GM21528 (cell line): ENCODE results near the gene CHAF1A.

ENCODE experiments used
- ATAC-seq: cut with Tn5 transposase; IDR thresholded peaks from one replicate; pipeline ENCODE4 v1.9.1; 2021; ENCODE audit warnings: mild to moderate bottlenecking, moderate library complexity; ENCODE audit not compliant: unreplicated experiment, low FRiP score

Gene CHAF1A

DNA sequence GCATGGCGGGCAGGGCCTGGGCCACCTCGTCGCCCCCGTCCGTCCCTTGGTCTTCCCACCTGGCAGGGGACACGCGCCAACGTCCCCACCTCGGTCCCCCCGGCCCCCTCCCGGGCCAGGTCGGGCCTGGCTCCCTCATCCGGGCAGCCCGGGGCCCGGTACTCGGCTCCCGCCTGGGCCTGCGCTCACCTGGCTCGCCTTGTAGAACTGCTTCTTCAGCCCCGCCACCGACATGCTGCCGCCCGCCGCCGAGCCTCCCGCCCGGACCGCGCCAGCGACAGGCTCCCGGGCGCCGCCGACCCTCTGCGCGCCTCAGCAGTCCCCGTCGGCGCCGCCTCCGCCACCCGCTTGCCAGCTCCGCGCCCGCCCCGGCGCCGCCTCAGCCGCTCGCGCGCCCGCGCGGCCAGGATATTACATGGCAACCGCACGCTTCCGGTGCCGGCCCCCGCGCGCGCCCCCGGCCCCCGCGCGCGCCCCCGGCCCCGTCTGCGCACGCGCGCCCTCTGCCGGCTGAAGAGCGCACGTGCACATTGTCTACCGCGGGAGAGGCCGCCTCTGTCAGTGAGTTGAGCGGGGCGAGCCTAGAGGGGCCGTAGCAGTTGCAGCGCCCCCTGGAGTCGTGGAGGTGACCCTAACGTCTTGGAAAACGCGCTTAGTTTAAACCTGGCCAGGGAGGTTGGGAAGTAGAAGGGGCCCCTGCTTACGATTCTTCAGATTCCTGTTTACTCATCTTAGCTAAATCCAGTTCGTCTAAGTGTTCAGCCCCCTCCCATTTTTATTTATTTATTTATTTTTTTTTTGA, 2.1 kb upstream of the CHAF1A start, which contains the start of gene SH3GL1:
Gene SH3GL1 (minus strand): TSS at position 413 of the 802 bp plus-strand sequence. CDS start 179 bp downstream, at position 234.
- peak; percentile 49 for ATAC-seq

- ATAC-seq: no peak
Observed at GRCh38 chr19:4401769-4402170, 670 bp upstream of the CHAF1A start.

GRCh38 chr19:4403005-4403761, 743 bp downstream of the CHAF1A start:
- ATAC-seq: no peak

DNA sequence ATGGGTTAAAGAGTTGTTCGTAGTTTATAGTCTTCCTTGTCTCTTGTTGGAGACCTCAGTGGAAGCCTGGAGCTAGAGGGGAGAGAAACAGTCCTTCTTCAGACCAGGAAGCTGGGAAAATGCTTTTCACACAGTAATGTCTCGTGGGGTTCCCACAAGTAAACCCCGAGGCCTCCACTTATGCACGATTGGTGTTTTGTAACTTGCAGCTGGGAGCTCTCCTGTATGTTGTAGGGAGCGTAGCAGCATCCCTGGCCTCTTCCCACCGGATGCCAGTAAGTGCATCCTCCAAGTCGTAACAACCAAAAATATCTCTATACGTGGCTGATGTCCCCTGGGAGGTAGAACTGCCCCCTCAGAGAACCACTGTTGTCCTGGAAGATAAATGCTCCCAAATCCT, 3.5 kb downstream of the CHAF1A start:
- no peak for ATAC-seq

DNA sequence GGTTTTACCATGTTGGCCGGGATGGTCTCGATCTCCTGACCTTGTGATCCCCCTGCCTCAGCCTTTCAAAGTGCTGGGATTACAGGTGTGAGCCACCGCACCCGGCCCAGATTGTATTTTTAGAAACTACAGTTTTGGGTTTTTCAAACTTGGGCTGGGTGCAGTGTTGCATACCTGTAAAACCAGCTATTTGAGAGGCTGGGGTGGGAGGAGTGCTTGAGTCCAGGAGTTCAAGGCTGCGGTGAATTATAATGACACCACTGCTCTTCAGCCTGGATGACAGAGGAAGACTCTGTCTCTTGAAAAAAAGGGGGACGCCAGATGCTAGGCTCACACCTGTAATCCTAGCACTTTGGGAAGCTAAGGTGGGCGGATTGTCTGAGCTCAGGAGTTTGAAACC, 4.2 kb downstream of the CHAF1A start:
- ATAC-seq: no peak

DNA sequence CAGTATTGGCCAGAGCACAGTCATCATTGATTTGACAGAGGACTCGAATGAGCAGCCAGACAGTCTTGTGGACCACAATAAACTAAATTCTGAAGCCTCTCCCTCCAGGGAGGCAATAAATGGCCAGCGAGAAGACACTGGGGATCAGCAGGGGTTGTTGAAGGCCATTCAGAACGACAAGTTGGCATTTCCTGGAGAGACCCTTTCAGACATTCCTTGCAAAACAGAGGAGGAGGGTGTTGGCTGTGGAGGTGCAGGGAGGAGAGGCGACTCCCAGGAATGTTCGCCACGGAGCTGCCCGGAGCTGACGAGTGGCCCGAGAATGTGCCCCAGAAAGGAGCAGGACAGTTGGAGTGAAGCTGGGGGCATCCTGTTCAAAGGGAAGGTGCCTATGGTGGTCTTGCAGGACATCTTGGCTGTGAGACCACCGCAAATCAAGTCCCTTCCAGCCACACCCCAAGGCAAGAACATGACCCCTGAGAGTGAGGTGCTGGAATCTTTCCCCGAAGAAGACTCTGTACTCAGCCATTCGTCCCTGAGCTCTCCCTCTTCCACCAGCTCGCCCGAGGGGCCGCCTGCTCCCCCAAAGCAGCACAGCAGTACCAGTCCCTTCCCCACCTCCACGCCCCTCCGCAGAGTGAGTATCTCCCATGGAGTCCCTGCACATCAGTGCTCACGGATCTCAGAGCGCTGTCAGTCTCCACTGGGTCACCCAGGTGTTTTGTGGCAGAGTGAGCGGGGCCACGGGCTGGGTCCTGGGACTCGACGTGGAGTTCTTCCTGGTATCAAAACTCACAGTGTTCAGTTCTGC, 6.9 kb downstream of the CHAF1A start:
- ATAC-seq: no peak

DNA sequence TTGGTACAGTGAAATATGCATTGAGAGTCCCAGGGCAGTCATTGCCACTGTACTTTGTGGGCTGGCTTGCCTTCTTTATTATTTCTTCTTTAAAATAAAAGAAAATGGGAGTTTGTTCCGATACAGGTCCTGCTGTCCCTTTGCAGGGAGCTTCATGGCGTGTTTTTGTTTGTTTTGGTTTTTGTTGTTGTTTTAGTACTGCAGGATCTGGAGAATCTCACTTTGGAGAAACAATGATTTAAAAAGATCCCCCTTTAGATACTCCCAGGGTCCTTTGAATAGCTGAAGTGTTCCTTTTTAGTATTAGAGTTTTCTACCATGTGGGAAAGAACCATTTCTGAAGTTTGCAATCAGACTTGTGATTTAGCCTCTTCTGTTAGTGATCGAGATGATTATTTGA, 11.1 kb downstream of the CHAF1A start:
- ATAC-seq: no peak

GRCh38 chr19:4414144-4414799, 11.8 kb downstream of the CHAF1A start:
- ATAC-seq: no peak

DNA sequence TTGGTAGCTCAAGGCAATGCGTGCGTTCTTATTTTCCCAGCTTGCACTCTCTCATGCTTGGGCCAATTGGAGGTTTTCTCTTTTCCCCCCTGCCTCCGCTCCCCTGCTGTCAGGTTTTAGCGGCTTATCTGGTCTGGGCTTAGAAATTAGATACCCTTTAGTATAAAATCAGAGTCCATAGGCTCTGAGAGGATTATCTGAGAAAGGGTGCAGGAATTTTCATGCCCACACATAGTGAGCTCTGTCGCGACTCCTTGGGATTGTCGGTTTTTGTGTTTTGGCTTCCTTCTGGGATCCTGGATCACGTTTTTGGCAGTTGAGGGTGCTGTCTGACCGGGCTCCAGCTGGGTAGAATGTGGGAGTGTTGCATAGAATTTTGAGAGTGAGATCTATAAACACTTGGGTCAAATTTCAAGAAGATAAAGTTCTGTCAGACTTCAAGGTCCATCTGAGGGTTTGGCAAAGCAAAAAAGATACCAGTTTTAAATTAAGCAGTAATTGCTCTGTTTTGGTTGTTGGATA, 12.4 kb downstream of the CHAF1A start:
- no peak for ATAC-seq

GRCh38 chr19:4415352-4415751, 12.9 kb downstream of the CHAF1A start:
- no peak for ATAC-seq

DNA sequence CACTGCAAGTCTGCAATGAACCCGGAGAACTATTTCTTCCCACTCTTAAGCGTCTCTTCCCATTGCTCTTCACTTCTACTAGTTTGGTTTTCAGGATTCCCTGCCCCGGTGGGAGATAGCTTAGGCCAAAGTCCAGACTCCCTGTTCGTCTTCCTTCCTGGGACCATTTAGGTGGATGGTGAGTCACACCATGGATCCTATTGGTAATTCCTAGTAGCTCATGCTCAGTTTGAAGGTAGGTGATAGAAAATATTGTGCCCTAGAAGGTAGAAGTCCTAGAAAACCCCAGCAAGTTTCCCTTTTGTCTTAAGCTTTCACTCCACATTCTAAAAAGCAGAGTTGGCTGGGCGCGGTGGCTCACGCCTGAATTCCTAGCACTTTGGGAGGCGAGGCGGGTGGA, 13.8 kb downstream of the CHAF1A start:
- ATAC-seq: no peak

- no peak for ATAC-seq
Observed at GRCh38 chr19:4423416-4424126, 21.1 kb downstream of the CHAF1A start.

GRCh38 chr19:4425537-4425936, 23.1 kb downstream of the CHAF1A start:
- no peak for ATAC-seq

DNA sequence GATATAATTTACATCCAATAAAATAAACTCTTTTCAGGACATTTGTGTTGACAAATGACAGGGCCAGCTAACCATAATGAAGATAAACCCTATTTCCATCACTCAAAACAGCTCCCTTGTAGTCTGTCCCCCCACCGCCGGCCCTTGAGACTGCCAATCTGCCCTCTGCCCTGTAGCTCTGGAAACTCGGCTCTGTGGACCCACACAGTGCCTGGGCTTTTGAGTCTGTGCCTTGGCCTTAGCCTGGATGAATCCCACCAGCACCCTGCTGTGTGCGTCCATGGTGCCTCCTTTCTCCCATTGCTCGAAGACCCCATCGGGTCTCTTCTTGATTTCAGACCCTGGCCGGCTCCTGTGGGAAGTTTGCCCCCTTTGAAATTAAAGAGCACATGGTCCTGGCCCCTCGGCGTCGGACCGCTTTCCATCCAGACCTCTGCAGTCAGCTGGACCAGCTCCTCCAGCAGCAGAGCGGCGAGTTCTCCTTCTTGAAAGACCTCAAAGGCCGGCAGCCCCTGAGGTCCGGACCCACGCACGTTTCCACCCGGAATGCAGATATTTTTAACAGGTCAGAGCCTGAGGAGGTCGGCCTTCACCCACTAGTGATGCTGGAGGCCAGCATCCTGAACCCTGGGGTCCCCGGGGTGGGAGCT, 26.0 kb downstream of the CHAF1A start:
- ATAC-seq: no peak

DNA sequence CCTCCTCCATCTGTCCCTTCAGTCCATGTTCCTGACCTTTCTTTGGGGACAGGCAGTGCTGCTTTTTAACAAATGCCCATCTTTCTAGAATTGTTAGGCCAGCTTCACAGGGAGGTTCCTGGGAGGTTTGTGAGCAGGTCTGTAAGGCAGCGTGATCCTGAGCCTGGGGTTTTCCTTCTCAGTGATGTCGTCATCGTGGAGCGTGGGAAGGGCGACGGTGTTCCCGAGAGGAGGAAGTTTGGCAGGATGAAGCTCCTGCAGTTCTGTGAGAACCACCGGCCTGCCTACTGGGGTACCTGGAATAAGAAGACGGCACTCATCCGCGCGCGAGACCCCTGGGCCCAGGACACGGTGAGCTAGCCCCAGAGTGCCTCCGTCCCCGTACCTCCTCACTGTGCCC, 26.8 kb downstream of the CHAF1A start:
- ATAC-seq: no peak

DNA sequence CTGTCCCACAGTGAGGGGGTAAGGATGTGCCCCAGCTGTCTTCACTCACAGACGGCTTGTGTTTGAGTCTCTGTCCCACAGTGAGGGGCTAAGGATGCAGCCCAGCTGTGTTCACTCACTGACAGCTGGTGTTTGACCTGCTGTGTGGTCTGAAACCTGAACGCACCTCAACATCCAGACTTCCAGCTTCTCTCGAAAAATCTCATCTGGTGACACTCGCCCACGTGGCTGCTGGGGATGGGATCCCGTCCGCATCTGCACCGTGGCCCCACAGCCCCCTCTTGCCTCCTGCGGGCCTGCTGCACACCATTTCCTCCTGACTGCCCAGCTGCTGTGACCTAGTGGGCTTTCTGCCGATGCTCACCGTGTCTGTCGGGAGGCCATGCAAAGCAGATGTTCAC, 27.3 kb downstream of the CHAF1A start:
- ATAC-seq: no peak

- ATAC-seq: no peak
Observed at GRCh38 chr19:4430760-4431159, 28.3 kb downstream of the CHAF1A start.

GRCh38 chr19:4431296-4431695, 28.9 kb downstream of the CHAF1A start:
- ATAC-seq: no peak
